Endothelial cell of umbilical vein (primary cell): ENCODE measurements around the gene SUPT3H. TPM values are rescaled to one million over a fixed set of nuclear protein-coding genes. Genes with fewer than 3 reads are reported as not detected.

ENCODE experiments used
- BruUV-seq: library from RNA; stranded (reverse); fragments of 400-500 nt; replicated peaks from 2 replicates; lab custom pipeline; 2021; lab: Mats Ljungman, UMichigan
- CTCF ChIA-PET: fragments of 300-600, 350-600 bp; sonication (Branson Sonifier 250); formaldehyde crosslinking; loops from one replicate; lab custom pipeline; 2021; ENCODE audit warnings: antibody characterized with exemption, inconsistent platforms; lab: Charles Lee
- POLR2A ChIA-PET: fragments of 300-600, 350-600 bp; sonication (Branson Sonifier 250); formaldehyde crosslinking; loops from one replicate; lab custom pipeline; 2021; ENCODE audit warnings: antibody characterized with exemption, inconsistent platforms; lab: Charles Lee
- DNase-seq: peaks from one replicate; pipeline ENCODE4 v3.0.0-alpha.2; 2011; ENCODE audit warnings: low read depth, low spot score
- FAIRE-seq: peaks from 2 replicates; lab custom pipeline; 2011; peaks lifted over from hg19 to GRCh38; lab: Jason Lieb, UNC
- H2AFZ ChIP-seq: 2 replicates; pipeline ENCODE4 v1.6.0; 2012; ENCODE audit warnings: low read depth, low read length, control low read depth, inconsistent platforms
- H3K27ac ChIP-seq: 2 replicates; pipeline ENCODE4 v1.5.1; 2011; ENCODE audit warnings: low read depth, mild to moderate bottlenecking, control low read depth, low read length, moderate library complexity; ENCODE audit not compliant: insufficient read depth
- H3K27me3 ChIP-seq, 2 experiments: 2 replicates each; pipeline versions ENCODE4 v1.6.0 to v1.6.1; 2011; ENCODE audit warnings: low read length in 2 of 2, mixed read lengths in 1 of 2; ENCODE audit not compliant: control insufficient read depth in 2 of 2, insufficient read depth in 2 of 2
- H3K36me3 ChIP-seq, 2 experiments: 2 replicates in 1 of 2; 3 replicates in 1 of 2; pipeline ENCODE4 v1.5.1; 2011; ENCODE audit warnings: low read length in 2 of 2, mild to moderate bottlenecking in 1 of 2, moderate library complexity in 1 of 2; ENCODE audit not compliant: control insufficient read depth in 2 of 2, insufficient read depth in 2 of 2; ENCODE audit errors: extremely low read depth in 1 of 2
- H3K4me1 ChIP-seq: 3 replicates; pipeline ENCODE4 v1.5.1; 2011; ENCODE audit warnings: mild to moderate bottlenecking, low read length; ENCODE audit not compliant: control insufficient read depth, insufficient read depth; ENCODE audit errors: extremely low read depth
- H3K4me2 ChIP-seq: 2 replicates; pipeline ENCODE4 v1.6.1; 2011; ENCODE audit warnings: low read length, control low read depth, mixed read lengths; ENCODE audit not compliant: insufficient read depth
- H3K4me3 ChIP-seq, 3 experiments: fragments of 200-600 bp in 1 of 3; sonication (generic), shearing (Covaris generic) in 1 of 3; replicated peaks in 1 of 3; 2 replicates each; pipeline ENCODE4 v1.5.1; 2011 to 2016; ENCODE audit warnings: control low read depth in 3 of 3, low read length in 3 of 3, mild to moderate bottlenecking in 2 of 3, inconsistent platforms in 1 of 3, low read depth in 1 of 3, moderate library complexity in 1 of 3; ENCODE audit not compliant: insufficient read depth in 1 of 3
- H3K79me2 ChIP-seq: 2 replicates; pipeline ENCODE4 v1.6.0; 2012; ENCODE audit warnings: low read length, inconsistent platforms; ENCODE audit not compliant: control insufficient read depth, insufficient read depth
- H3K9ac ChIP-seq: replicated peaks from 2 replicates; pipeline ENCODE3; 2011; ENCODE audit warnings: low read length, control low read depth; ENCODE audit not compliant: insufficient read depth; ENCODE audit errors: extremely low read depth
- H3K9me1 ChIP-seq: replicated peaks from 3 replicates; pipeline ENCODE4 v1.6.0; 2011; ENCODE audit warnings: mild to moderate bottlenecking, low read length; ENCODE audit not compliant: control insufficient read depth, insufficient read depth; ENCODE audit errors: extremely low read depth
- H3K9me3 ChIP-seq: replicated peaks from 2 replicates; pipeline ENCODE4 v1.5.1; 2012; ENCODE audit warnings: low read length, inconsistent platforms; ENCODE audit not compliant: control insufficient read depth, insufficient read depth
- H4K20me1 ChIP-seq: replicated peaks from 2 replicates; pipeline ENCODE3; 2011; ENCODE audit warnings: mild to moderate bottlenecking, low read length; ENCODE audit not compliant: control insufficient read depth, insufficient read depth; ENCODE audit errors: extremely low read depth
- CTCF ChIP-seq, 2 donors: IDR thresholded peaks; 1 replicate in 1 of 2; 2 replicates in 1 of 2; pipeline ENCODE4 v1.5.1; 2011; ENCODE audit warnings: low read length in 2 of 2, mild to moderate bottlenecking in 2 of 2, moderate library complexity in 2 of 2, control low read depth in 1 of 2, inconsistent platforms in 1 of 2, low read depth in 1 of 2; ENCODE audit not compliant: insufficient read depth in 1 of 2; ENCODE audit errors: extremely low read depth in 1 of 2
- EZH2 ChIP-seq: IDR thresholded peaks from 2 replicates; pipeline ENCODE4 v1.6.1; 2012; ENCODE audit warnings: borderline replicate concordance, low read depth, mild to moderate bottlenecking, moderate library complexity, low read length, inconsistent platforms; ENCODE audit not compliant: severe bottlenecking
- FOS ChIP-seq: IDR thresholded peaks from 2 replicates; pipeline ENCODE4 v1.6.1; 2011; ENCODE audit warnings: mild to moderate bottlenecking, low read length, moderate library complexity, borderline replicate concordance; ENCODE audit not compliant: insufficient read depth
- JUN ChIP-seq: IDR thresholded peaks from 2 replicates; pipeline ENCODE4 v1.6.1; 2011; ENCODE audit warnings: borderline replicate concordance, low read depth; ENCODE audit not compliant: insufficient read length, insufficient read depth
- MAX ChIP-seq: IDR thresholded peaks from 2 replicates; pipeline ENCODE4 v1.6.1; 2011; ENCODE audit not compliant: insufficient read depth, insufficient read length
- MYC ChIP-seq: IDR thresholded peaks from one replicate; pipeline ENCODE4 v1.6.1; 2011; ENCODE audit warnings: mild to moderate bottlenecking, low read depth, low read length
- POLR2A ChIP-seq: IDR thresholded peaks from 2 replicates; pipeline ENCODE4 v1.6.1; 2012; ENCODE audit warnings: low read depth, mild to moderate bottlenecking, control low read depth, low read length
- POLR2AphosphoS5 ChIP-seq: IDR thresholded peaks from 2 replicates; pipeline ENCODE4 v1.6.1; 2012; ENCODE audit warnings: low read depth, mild to moderate bottlenecking, control low read depth, low read length, moderate library complexity; ENCODE audit not compliant: insufficient read depth
- dilution Hi-C: fragments of 300-500 bp; cut with MboI; formaldehyde crosslinking; loops from one replicate; pipeline ENCODE4 v1.15.0; 2019; ENCODE audit warnings: low sequenced_read_pairs; ENCODE audit not compliant: extremely low pct_ligation_motif_present
- intact Hi-C: fragments of 100-400 bp; cut with micrococcal nuclease; formaldehyde crosslinking; loops from one replicate; pipeline ENCODE4 v1.10.0; 2022
- polyA plus RNA-seq, 4 experiments: library from polyadenylated mRNA; depleted of rRNA in 3 of 4; stranded (reverse) in 3 of 4; unstranded in 1 of 4; fragments of >200 nt; gene quantifications; 2 replicates each; pipeline versions ENCODE4 v1.2.1 to v1.2.3, GENCODE V29; 2011 to 2012; ENCODE audit warnings: missing spikeins in 1 of 4
- total RNA-seq: library from RNA; stranded (reverse); gene quantifications from 2 replicates; pipeline ENCODE4 v1.2.3, GENCODE V29; 2021

SUPT3H gene
- total and polyA plus RNA-seq, 2 donors (not counting 3 experiments of a cell fraction or from before 2014, with no cell fraction given): 8.3 to 9.8 TPM

- H3K9me3 ChIP-seq: no peaks in the 10 kb centered on the region
- no peak overlapping the region for H2AFZ ChIP-seq
- H3K79me2 ChIP-seq: no peaks in the 10 kb centered on the region
- no peak for TF ChIP-seq MYC
- TF ChIP-seq FOS: no peak
- no peak for TF ChIP-seq EZH2
- TF ChIP-seq CTCF (IDR thresholded peaks at IDR 0.05; ENCODE audit: extremely low read depth in 1 of 2, insufficient read depth in 1 of 2, low read depth in 1 of 2, low read length in 2 of 2): no peak
- TF ChIP-seq JUN: no peak
- TF ChIP-seq POLR2AphosphoS5: no peak
- no peak for TF ChIP-seq MAX
- no peak for TF ChIP-seq POLR2A
- H3K4me2 ChIP-seq: no peak overlapping the region
- intact Hi-C loops: no loop called here
- FAIRE-seq (no peak), DNase-seq (no peak)
- H3K27me3 ChIP-seq: no peaks in the 10 kb centered on the region
- CTCF ChIA-PET: no interaction called here
- no TSS peak for BruUV-seq
- no peaks in the 10 kb centered on the region for H3K36me3 ChIP-seq
- H3K4me1 ChIP-seq: no peaks in the 10 kb centered on the region
- dilution Hi-C loops: no loop called here
- H3K9me1 ChIP-seq: no peaks in the 10 kb centered on the region
- POLR2A ChIA-PET: no interaction called here
- H3K27ac ChIP-seq: no peak overlapping the region
- no peak overlapping the region for H3K9ac ChIP-seq
- H3K4me3 ChIP-seq: no peak overlapping the region
- no peaks in the 10 kb centered on the region for H4K20me1 ChIP-seq
Measured at GRCh38 chr6:44949596-44950201, 428.0 kb downstream of the SUPT3H start.
